Retina (tissue), 1 donor: ENCODE measurements around the gene EHD2.
"Not testable (repeated sequence)": the region's sequence is repeated elsewhere in the genome, so short reads cannot be mapped to it uniquely, and the experiment has no call there.

ENCODE experiments used
- DNase-seq: peaks from one replicate; pipeline ENCODE4 v3.0.0-alpha.2; 2016

Gene EHD2

DNA sequence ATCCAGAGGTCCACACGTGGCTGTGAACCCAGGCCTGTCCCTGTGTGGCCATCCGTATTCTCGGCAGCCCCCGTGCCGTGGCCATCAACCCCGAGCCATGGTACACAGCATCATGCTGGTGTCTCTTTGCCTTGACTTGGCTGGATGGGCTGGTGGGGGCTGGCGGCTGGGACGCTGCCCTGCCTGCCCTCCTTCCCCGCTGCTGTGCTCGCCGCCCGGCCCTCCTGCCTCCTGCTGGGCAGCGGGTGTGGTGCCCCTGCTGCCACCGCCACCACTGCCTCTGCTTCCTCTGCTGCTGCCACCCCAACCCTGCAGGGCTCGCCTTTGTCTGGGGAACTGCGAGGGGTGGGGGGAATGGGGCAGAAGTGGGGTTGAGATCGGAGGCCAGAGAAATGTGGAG lies 19.7 kb upstream of the EHD2 start:
- no peak for DNase-seq

DNA sequence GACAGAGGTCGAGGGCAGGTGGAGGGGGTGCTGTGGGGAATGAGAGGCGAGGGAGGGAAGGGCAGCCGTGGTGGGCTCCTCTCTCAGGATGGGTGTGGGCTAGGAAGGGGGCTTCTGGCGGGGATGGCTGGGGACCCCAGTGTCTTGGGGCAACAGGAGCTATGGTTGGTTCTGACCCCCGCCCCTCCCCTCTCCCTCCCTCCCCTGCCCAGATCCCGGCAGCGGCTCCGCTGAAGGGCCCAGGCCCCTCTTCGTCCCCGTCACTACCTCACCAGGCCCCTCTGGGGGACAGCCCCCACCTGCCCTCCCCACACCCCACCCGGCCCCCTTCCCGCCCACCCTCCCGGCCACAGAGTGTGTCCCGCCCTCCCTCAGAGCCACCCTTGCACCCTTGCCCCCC lies 19.3 kb upstream of the EHD2 start:
- no peak for DNase-seq

DNA sequence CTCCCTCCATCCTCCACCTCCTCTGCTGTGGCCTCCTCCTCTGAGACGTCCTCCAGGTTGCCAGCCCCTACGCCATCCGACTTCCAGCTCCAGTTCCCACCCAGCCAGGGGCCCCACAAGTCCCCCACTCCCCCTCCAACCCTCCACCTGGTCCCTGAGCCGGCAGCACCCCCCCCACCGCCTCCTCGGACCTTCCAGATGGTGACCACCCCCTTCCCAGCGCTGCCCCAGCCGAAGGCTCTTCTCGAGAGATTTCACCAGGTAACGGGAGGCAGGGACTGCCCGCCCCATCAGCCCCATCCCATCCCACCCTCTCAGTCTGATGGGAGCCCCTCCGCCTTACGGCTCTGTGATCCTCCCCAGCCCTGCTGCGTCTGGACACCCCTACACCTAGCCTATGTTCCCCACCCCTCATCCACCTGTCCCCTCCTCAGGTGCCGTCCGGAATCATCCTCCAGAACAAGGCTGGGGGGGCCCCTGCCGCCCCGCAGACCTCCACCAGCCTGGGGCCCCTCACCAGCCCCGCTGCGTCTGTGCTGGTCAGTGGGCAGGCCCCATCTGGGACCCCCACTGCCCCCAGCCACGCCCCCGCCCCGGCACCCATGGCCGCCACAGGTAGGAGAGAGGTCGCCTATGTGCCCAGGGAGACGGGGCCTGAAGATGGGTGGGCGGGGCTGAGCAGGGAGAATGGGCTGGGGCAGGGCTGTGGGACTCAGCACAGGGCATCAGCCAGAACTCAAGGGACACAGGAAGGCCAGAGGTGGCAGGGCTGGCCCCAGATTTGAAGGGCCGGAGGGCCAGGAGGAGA lies 18.6 kb upstream of the EHD2 start:
- DNase-seq: no peak

DNA sequence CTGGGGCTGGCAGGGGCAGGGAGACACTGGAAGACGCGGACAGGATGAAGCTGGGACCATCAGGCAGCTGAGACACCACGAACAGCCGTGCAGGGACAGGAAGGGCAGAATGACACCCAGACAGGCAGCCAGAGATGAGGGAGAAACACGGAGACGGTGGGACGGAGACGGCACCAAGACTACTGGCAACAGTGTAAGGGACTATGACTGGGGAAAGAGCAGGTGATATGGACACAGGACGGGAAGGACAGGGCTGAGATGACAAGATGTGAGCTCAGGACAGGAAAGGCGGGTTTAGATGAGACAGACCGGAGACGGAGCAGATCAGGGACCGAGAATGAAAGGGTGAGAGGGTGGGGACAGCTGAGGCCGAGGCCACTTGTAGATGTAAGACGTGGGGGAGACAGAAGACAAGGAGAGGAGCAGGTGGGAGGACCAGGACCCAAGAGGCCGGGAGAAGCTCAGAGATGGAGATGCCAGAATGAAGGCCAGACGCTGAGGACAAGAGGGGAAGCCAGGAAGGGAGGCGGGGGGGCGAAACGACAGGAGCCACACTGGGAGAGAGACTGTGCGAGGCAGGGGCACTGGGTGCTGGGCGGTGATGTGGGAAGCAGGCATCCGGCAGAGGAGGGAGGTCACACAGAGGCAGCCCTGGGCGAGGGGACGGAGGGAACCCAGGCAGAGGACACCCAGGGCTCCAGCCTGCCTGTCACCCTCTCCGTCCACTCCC lies 17.5 kb upstream of the EHD2 start:
- DNase-seq: no peak

DNA sequence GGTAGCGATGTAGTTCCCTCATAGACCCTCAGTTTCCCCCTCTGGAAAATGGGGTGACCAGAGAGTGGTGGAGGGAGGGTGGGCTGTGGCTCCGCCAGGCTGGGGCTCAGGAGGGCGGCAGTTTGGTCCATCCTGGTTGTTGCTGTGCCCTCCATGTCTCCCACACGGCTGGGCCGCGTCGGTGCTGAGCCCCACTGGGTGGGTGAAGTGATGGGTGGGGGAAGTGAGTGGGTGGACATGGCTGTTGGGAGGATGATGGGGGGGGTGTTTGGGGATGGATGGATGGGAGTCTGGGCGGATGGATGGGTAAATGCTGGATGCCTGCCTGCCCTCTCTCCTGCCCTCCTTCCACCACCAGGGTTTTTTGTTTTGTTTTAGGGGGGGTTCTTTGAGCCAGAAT lies 16.6 kb upstream of the EHD2 start:
- no peak for DNase-seq

DNA sequence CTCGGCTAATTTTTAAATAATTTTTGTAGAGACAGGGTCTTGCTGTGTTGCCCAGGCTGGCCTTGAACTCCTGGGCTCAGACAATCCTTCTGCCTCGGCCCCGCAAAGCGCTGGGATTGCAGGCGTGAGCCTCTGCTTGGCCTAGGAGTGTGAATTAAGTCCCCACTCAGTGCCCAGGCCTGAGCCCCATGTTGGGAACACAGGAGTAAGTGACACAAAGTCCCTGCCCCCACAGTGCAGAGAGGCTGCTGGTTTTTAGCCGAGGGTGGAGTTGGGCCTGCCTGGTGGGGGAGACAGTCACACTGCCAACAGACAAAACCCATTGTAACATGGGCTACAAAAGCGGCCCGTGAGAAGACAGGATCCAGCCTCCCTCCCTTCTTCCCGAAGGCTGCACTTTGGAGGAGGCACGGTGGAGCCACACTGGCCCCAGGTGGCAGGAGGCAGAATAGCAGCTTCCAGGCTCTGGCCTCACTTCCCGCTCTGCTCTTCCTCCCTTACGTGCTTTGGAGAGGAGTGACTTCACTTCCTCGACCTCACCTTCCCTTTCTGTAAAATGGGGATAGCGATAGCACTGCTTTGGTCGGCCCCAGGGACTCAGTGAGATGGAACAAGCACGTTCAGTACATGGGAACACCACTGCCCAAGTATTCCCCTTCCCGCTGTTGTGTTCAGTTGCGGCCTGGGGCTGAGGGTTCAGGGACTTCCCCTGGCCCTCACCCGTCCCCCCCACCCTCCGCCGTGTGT lies 15.2 kb upstream of the EHD2 start:
- peak; percentile 83 for DNase-seq

DNA sequence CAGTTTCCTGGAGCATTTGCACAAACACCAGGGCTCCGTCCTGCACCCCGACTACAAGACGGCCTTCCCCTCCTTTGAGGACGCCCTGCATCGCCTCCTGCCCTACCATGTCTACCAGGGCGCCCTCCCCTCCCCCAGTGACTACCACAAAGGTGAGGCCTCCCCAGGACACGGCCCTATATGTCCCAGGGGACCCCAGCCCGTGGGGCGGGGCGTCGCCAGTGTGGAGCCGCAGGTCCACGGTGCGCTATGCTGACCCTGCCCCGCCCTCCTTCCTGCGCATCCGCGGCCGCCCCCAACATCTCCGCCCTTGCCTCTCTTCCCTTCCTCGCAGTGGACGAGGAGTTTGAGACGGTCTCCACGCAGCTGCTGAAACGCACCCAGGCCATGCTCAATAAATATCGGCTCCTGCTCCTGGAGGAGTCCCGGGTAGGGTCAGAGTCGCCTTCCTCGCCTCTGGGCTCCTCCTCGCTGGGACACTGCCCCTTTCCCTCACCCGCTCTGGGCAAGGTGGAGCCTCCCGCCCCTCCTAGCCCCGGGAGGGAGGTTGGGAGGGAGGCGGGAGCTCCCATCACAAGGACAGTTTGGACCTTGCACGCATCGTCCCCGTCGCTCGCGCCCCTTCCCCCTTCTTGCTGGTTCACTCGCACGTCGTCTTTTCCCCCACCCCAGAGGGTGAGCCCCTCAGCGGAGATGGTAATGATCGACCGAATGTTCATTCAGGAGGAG lies 14.4 kb upstream of the EHD2 start:
- DNase-seq: no peak

DNA sequence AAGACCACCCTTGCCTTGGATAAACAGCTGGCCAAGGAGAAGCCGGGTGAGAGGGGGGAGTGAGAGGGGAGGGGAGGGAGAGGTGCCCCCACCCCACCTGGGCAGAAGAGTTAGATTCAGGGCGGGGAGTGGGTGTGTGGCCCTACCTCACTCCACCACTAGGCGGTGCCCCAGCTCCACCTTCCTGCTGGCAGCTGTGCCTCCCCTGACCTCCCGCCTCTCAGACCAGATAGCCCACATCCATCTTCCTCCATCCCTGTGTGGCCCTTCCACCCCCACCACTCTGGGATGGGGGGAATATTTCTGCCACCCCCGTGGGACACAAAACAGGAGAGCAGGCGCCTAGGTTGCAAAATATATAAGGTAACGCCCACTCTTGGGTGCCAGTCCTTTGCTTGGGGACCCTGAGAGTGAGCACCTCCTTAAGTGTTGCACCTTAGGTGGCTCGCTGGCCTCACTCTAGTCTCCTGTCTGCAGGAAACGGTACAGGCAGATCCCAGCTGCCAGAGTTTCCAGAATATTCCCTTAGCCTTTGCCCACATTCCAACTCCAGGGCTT lies 13.8 kb upstream of the EHD2 start:
- DNase-seq: peak; percentile 68

DNA sequence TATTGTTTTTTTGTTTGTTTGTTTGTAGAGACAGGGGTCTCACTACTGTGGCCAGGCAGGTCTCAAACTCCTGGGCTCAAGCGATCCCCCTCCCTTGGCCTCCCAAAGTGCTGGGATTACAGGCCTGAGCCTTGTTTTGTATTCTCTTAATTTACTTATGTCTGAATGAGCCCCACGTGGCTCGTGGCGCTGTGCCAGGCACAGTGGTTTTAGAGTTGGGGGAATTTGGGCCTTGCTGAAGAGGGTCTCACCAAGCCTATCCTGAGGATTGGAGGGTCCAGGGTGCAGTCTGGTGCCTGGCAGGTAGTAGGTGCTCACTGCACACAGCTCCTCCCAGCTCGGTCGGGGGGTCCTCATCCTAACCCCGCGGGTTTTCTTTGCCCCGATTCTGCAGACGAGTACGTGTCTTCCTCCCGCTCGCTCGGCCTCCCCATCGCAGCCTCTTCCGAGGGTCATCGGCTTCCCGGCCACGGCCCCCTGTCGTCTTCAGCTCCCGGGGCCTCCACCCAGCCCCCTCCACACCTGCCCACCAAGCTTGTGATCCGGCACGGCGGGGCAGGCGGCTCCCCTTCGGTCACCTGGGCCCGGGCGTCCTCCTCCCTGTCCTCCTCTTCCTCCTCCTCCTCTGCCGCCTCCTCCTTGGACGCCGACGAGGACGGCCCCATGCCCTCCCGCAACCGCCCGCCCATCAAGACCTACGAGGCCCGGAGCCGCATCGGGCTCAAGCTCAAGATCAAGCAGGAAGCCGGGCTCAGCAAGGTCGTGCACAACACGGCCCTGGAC lies 12.1 kb upstream of the EHD2 start:
- no peak for DNase-seq

DNA sequence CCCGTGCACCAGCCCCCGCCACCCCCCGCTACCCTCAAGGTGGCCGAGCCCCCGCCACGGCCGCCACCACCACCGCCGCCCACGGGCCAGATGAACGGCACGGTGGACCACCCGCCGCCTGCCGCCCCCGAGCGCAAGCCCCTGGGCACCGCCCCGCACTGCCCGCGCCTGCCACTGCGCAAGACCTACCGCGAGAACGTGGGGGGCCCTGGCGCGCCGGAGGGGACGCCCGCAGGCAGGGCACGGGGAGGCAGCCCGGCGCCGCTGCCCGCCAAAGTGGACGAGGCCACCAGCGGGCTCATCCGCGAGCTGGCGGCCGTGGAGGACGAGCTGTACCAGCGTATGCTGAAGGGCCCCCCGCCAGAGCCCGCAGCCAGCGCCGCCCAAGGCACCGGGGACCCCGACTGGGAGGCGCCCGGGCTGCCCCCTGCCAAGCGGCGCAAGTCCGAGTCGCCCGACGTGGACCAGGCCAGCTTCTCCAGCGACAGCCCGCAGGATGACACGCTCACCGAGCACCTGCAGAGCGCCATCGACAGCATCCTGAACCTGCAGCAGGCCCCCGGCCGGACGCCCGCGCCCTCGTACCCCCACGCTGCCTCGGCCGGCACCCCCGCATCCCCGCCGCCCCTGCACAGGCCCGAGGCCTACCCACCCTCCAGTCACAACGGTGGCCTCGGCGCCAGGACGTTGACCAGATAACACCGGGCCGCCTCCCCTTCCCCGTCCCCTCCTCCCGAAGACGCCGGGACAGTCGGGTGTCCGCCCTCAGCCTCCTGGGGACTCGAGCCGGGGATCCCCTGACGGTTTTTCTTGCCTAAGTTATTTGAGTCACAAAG lies 11.3 kb upstream of the EHD2 start:
- no peak for DNase-seq

DNA sequence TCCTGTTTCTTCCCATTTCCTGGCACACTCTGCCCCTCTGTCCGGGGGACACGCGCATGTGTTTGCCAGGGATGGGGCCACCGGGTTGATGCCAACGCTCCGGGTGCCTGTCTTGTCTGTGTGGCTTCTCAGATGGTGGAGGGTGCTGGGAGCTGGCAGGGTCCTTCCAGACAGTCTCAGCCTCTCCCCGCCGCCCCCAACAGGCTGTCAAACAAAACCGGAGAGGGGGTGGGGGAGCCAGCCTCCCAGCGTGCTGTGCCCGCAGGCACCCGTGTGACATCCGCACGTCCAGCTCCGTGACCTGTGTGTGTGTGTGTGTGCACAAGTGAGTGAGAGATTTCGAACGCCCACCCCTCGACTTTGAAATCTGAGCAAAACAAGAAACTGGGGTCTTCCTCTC lies 10.6 kb upstream of the EHD2 start:
- no peak for DNase-seq

DNA sequence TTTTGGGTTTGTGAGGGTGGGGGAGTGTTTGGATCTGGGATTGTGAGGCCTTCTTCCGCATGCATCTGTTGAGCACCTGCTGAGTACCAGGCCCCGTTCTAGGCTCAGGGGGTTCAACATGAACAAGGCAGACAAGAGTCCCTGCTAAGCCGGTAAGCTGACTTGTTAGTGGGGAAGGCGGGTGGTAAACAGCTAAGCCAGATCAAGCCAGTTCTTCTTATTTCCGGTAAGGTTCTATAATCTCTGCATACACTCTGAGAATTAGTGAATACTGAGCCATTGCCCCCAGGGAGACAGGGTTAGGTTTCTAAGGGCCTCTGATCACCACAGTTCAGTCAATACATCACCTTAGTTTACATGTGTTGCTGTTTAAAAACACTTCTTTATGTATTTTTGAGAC lies 9.9 kb upstream of the EHD2 start:
- no peak for DNase-seq

DNA sequence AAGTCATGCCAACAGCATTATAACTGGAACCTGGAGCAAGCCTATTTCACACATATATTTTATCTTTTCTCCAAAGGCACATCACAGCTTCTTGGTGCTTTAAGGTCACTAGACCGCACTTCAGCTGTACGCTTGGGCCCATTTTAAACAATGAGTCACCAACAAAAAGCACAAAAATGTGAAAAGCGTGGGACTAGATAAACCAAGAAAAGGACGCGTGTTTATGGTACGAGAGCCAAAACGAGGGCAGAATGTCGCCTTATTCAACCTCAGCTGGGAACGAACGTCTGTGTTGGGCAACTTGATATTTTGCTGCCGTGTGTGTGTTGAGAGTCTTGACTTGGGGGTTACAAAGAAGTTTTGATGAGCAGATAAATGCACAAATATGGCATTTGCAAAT lies 9.2 kb upstream of the EHD2 start:
- no peak for DNase-seq

DNA sequence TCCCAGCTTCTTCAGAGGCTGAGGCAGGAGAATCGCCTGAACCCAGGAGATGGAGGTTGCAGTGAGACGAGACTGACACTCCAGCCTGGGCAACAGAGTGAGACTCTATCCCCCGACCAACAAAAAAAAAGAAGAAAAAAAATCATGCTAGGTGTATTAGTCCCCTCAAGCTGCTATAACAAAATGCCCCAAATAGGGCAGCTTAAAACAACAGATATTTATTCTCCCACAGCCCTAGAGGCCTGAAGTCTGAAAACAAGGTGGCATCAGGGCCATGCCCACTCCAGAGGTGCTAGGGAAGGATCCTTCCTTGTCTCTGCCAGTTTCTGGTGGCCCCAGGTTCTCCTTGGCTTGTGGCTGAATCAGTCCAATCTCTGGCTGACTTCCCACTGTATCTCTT lies 8.6 kb upstream of the EHD2 start:
- DNase-seq: no peak

DNA sequence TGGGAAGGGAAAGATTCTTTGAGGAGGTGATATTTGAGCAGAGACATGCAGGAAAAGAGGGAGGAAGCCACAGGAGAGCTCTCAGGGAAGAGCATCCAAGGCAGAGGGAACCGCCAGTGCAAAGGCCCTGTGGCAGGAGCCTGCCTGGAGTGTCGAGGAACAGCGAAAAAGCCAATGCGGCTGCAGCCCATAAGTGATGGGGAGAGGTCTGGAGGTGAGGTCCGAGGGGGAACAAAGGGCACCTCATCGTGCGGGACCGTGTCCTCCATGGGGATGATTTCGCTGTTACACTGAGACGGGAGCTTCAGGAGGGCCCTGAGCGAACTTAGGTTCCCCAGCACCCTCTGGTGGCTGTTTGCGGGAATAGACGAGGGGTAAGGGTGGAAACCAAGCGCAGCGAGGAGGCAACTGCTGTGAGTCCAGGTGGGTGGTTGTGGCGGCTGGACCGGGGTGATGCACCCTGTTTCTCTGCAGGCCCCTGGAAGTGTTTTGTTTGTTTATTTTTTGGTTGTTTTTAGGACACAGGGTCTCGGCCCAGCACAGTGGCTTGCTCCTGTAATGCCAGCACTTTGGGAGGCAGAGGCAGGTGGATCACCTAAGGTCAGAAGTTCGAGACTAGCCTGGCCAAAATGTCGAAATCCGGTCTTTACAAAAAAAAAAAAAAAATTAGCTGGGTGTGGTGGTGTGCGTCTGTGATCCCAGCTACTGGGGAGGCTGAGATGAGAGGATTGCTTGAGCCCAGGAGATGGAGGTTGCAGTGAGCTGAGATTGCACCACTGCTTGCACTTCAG lies 5.9 kb upstream of the EHD2 start:
- DNase-seq: peak; percentile 69

DNA sequence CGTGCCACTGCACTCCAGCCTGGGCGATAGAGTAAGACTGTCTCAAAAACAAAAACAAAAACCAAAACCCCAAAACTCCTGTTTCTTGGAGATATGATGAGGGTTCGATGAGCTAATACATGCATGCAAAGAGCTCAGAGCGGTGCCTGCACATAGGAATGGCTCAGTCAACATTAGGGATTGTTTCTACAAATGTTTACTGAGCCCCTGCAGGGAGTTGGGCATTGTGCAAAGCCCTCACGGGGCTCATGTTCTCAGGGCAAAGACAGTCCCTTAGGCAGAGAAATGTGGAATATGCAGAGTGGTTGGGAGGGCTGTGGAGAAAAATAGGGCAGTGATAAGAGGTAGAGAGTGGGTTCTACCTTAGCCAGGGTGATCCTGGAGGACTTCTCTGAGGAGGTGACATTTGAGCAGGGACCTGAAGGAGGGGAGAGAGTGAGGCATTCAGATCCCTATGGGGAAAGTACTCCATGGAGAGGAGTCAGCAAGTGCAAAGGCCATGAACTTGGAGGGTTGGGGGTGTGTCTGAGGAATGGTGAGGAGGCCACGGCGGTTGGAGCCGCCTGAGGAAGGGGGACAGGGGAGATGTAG lies 1.5 kb upstream of the EHD2 start:
- DNase-seq: no peak

DNA sequence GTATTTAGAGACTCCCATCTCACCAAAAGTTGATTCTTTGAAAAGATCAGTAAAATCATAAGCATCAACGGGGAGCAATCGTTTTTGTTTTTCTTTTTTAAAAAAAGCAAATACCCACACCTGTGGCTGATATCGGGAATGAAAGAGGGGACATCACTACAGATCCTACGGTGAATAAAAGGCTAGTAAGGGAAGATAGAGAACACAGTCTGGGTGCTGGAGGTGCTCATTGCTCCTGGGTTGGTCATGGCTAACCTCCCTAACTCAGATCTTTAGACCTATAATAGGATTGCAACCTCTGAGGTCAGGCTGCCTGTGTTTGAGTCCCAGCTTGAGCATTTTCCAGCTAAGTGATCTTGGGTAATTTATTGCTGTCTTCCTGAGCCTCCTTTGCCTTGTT lies 1.1 kb downstream of the EHD2 start:
- no peak for DNase-seq

DNA sequence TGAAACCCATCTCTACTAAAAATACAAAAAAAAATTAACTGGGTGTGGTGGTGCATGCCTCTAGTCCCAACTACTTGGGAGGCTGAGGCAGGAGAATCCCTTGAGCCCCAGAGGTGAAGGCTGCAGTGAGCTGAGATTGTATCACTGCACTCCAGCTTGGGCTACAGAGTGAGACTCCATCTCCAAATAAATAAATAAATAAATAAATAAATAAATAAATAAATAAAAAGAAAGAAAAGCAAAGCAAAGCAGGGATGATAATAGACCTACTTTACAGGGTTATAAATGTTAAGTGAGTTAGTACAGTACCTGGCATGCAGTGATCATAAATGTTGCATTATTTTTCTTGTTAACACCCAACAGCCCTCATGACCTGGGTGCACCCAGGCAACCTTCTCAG lies 1.6 kb downstream of the EHD2 start:
- DNase-seq: not testable (repeated sequence)

DNA sequence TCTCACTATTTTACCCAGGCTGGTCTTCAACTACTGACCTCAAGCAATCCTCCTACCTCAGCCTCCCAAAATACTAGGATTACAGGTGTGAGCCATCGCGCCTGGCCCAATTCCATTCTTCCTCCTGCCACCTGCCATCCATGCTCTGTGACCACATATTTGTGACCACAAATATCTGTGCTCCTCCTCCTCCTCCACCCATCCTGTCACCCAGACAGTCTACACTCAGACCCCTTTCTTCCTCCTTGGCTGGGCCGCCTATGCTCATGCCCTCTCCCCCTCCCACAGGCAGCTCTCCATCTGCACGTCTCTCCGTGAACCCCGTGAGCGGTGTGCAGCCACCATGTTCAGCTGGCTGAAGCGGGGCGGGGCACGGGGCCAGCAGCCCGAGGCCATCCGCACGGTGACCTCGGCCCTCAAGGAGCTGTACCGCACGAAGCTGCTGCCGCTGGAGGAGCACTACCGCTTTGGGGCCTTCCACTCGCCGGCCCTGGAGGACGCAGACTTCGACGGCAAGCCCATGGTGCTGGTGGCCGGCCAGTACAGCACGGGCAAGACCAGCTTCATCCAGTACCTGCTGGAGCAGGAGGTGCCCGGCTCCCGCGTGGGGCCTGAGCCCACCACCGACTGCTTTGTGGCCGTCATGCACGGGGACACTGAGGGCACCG lies 3.2 kb downstream of the EHD2 start:
- no peak for DNase-seq
